ENCODE data around the gene ASCC1.

DNA sequence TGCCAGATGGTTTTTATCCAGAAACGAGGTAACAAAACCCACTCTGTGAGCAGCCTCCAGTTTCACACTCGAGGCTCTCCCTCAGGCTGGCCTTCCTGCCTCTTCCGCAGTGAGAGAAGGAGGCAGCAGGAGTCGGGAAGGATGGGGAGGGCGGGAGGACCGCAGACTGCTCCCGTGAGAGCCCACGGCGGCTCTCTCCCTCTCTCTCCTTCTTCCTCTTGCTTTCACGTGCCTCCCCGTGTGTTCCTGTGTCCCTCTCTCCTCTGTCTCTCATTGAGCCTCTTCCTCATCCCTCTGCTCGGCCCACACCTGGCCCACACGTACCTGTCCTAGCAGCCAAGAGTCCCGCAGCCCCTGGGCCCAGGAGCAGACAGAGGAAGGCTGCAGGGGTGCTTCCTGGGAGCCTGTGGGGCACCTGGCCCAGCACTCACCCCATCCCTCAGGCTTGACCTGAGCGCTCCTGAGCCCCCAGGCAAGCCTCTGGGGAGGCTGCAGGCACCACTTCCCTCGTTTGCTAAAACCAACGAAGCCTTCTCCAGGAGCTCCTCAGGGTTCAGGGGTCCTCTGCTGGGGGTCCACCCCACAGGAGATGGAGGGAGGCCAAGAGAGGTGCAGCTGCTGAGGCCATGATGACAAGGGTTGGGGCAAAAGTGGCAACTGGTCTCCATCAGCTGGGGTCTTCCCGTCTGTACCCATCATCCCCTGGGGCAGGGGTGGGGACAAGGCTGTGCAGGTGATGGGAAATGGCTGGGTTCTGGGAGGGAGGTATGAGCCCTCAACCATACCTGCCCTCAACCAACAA lies 141.3 kb downstream of the ASCC1 start:
- TF ChIP-seq, protein P1, sequence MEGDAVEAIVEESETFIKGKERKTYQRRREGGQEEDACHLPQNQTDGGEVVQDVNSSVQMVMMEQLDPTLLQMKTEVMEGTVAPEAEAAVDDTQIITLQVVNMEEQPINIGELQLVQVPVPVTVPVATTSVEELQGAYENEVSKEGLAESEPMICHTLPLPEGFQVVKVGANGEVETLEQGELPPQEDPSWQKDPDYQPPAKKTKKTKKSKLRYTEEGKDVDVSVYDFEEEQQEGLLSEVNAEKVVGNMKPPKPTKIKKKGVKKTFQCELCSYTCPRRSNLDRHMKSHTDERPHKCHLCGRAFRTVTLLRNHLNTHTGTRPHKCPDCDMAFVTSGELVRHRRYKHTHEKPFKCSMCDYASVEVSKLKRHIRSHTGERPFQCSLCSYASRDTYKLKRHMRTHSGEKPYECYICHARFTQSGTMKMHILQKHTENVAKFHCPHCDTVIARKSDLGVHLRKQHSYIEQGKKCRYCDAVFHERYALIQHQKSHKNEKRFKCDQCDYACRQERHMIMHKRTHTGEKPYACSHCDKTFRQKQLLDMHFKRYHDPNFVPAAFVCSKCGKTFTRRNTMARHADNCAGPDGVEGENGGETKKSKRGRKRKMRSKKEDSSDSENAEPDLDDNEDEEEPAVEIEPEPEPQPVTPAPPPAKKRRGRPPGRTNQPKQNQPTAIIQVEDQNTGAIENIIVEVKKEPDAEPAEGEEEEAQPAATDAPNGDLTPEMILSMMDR (conservative IDR thresholded peaks at IDR 0.05; ENCODE audit: low read depth in 2 of 2): no peak
- TF ChIP-seq CREB1 (CRISPR knock-in tag; IDR thresholded peaks at IDR 0.05; ENCODE audit: low read depth) (no peak), STAT1 (IDR thresholded peaks at IDR 0.05; ENCODE audit: unreplicated experiment) (no peak), POLR2AphosphoS5 (IDR thresholded peaks at IDR 0.05; ENCODE audit: low read depth) (no peak), EZH2phosphoT487 (IDR thresholded peaks at IDR 0.05; ENCODE audit: unreplicated experiment) (no peak), EZH2 (IDR thresholded peaks at IDR 0.05; ENCODE audit: low read depth, unreplicated experiment) (no peak), ZNF114 (CRISPR knock-in tag; IDR thresholded peaks at IDR 0.05) (no peak), JUNB (IDR thresholded peaks at IDR 0.05; ENCODE audit: unreplicated experiment) (no peak), ZNF331 (CRISPR knock-in tag; IDR thresholded peaks at IDR 0.05; ENCODE audit: low read depth) (no peak), NANOG (IDR thresholded peaks at IDR 0.05; ENCODE audit: borderline replicate concordance) (no peak)
- TF ChIP-seq, protein P2, sequence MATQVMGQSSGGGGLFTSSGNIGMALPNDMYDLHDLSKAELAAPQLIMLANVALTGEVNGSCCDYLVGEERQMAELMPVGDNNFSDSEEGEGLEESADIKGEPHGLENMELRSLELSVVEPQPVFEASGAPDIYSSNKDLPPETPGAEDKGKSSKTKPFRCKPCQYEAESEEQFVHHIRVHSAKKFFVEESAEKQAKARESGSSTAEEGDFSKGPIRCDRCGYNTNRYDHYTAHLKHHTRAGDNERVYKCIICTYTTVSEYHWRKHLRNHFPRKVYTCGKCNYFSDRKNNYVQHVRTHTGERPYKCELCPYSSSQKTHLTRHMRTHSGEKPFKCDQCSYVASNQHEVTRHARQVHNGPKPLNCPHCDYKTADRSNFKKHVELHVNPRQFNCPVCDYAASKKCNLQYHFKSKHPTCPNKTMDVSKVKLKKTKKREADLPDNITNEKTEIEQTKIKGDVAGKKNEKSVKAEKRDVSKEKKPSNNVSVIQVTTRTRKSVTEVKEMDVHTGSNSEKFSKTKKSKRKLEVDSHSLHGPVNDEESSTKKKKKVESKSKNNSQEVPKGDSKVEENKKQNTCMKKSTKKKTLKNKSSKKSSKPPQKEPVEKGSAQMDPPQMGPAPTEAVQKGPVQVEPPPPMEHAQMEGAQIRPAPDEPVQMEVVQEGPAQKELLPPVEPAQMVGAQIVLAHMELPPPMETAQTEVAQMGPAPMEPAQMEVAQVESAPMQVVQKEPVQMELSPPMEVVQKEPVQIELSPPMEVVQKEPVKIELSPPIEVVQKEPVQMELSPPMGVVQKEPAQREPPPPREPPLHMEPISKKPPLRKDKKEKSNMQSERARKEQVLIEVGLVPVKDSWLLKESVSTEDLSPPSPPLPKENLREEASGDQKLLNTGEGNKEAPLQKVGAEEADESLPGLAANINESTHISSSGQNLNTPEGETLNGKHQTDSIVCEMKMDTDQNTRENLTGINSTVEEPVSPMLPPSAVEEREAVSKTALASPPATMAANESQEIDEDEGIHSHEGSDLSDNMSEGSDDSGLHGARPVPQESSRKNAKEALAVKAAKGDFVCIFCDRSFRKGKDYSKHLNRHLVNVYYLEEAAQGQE (IDR thresholded peaks at IDR 0.05; ENCODE audit: unreplicated experiment): no peak
- TF ChIP-seq, protein P3, sequence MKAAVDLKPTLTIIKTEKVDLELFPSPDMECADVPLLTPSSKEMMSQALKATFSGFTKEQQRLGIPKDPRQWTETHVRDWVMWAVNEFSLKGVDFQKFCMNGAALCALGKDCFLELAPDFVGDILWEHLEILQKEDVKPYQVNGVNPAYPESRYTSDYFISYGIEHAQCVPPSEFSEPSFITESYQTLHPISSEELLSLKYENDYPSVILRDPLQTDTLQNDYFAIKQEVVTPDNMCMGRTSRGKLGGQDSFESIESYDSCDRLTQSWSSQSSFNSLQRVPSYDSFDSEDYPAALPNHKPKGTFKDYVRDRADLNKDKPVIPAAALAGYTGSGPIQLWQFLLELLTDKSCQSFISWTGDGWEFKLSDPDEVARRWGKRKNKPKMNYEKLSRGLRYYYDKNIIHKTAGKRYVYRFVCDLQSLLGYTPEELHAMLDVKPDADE (IDR thresholded peaks at IDR 0.05): no peak
- TF ChIP-seq, protein P4, sequence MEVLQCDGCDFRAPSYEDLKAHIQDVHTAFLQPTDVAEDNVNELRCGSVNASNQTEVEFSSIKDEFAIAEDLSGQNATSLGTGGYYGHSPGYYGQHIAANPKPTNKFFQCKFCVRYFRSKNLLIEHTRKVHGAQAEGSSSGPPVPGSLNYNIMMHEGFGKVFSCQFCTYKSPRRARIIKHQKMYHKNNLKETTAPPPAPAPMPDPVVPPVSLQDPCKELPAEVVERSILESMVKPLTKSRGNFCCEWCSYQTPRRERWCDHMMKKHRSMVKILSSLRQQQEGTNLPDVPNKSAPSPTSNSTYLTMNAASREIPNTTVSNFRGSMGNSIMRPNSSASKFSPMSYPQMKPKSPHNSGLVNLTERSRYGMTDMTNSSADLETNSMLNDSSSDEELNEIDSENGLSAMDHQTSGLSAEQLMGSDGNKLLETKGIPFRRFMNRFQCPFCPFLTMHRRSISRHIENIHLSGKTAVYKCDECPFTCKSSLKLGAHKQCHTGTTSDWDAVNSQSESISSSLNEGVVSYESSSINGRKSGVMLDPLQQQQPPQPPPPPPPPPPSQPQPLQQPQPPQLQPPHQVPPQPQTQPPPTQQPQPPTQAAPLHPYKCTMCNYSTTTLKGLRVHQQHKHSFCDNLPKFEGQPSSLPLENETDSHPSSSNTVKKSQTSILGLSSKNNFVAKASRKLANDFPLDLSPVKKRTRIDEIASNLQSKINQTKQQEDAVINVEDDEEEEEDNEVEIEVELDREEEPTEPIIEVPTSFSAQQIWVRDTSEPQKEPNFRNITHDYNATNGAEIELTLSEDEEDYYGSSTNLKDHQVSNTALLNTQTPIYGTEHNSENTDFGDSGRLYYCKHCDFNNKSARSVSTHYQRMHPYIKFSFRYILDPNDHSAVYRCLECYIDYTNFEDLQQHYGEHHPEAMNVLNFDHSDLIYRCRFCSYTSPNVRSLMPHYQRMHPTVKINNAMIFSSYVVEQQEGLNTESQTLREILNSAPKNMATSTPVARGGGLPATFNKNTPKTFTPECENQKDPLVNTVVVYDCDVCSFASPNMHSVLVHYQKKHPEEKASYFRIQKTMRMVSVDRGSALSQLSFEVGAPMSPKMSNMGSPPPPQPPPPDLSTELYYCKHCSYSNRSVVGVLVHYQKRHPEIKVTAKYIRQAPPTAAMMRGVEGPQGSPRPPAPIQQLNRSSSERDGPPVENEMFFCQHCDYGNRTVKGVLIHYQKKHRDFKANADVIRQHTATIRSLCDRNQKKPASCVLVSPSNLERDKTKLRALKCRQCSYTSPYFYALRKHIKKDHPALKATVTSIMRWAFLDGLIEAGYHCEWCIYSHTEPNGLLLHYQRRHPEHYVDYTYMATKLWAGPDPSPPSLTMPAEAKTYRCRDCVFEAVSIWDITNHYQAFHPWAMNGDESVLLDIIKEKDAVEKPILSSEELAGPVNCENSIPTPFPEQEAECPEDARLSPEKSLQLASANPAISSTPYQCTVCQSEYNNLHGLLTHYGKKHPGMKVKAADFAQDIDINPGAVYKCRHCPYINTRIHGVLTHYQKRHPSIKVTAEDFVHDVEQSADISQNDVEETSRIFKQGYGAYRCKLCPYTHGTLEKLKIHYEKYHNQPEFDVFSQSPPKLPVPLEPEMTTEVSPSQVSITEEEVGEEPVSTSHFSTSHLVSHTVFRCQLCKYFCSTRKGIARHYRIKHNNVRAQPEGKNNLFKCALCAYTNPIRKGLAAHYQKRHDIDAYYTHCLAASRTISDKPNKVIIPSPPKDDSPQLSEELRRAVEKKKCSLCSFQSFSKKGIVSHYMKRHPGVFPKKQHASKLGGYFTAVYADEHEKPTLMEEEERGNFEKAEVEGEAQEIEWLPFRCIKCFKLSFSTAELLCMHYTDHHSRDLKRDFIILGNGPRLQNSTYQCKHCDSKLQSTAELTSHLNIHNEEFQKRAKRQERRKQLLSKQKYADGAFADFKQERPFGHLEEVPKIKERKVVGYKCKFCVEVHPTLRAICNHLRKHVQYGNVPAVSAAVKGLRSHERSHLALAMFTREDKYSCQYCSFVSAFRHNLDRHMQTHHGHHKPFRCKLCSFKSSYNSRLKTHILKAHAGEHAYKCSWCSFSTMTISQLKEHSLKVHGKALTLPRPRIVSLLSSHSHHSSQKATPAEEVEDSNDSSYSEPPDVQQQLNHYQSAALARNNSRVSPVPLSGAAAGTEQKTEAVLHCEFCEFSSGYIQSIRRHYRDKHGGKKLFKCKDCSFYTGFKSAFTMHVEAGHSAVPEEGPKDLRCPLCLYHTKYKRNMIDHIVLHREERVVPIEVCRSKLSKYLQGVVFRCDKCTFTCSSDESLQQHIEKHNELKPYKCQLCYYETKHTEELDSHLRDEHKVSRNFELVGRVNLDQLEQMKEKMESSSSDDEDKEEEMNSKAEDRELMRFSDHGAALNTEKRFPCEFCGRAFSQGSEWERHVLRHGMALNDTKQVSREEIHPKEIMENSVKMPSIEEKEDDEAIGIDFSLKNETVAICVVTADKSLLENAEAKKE (CRISPR knock-in tag; IDR thresholded peaks at IDR 0.05): no peak

Measured in GM23338 (cell line).